WTC11 (cell line): ENCODE data around the gene INO80. TPM values are rescaled to one million over a fixed set of nuclear protein-coding genes. Genes with fewer than 3 reads are reported as not detected.

ENCODE experiments used
- ATAC-seq: fragments of 200-7000 bp; cut with Tn5 transposase; 2 replicates; pipeline ENCODE4 v1.10.0; 2021; ENCODE audit warnings: mild to moderate bottlenecking, moderate library complexity
- CTCF ChIA-PET: fragments of 300-600 bp; sonication (Branson Sonifier 250); formaldehyde crosslinking; loops from one replicate; lab custom pipeline; 2021; ENCODE audit warnings: antibody characterized with exemption; lab: Charles Lee
- POLR2A ChIA-PET: fragments of 350-600 bp; sonication (Branson Sonifier 250); formaldehyde crosslinking; loops from one replicate; lab custom pipeline; 2021; ENCODE audit warnings: antibody characterized with exemption; lab: Charles Lee
- DNase-seq: peaks from one replicate; pipeline ENCODE4 v3.0.0; 2021; ENCODE audit warnings: low spot score
- H3K27ac Mint-ChIP-seq: 2 replicates; pipeline ENCODE4 v1.8.0; 2021; ENCODE audit warnings: mixed read lengths
- H3K27me3 Mint-ChIP-seq: 2 replicates; pipeline ENCODE4 v1.8.0; 2021; ENCODE audit warnings: low read depth, mild to moderate bottlenecking, moderate library complexity, mixed read lengths
- H3K36me3 Mint-ChIP-seq: 2 replicates; pipeline ENCODE4 v1.8.0; 2021; ENCODE audit warnings: mixed read lengths
- H3K4me1 Mint-ChIP-seq: 2 replicates; pipeline ENCODE4 v1.8.0; 2022; ENCODE audit warnings: mixed read lengths
- H3K4me3 Mint-ChIP-seq: 2 replicates; pipeline ENCODE4 v1.8.0; 2021; ENCODE audit warnings: mild to moderate bottlenecking, moderate library complexity, mixed read lengths
- H3K9me3 Mint-ChIP-seq: 2 replicates; pipeline ENCODE4 v1.8.0; 2021; ENCODE audit warnings: mixed read lengths
- AFF4 ChIP-seq: sonication (generic); formaldehyde crosslinking; IDR thresholded peaks from 2 replicates; pipeline ENCODE4 v1.8.1; 2023; ENCODE audit warnings: mild to moderate bottlenecking, missing genetic modification reagents, borderline replicate concordance
- ATF3 ChIP-seq: sonication (generic); formaldehyde crosslinking; conservative IDR thresholded peaks from 2 replicates; pipeline ENCODE4 v1.8.1; 2022; ENCODE audit warnings: mild to moderate bottlenecking, missing genetic modification reagents
- ATF6 ChIP-seq: sonication (generic); formaldehyde crosslinking; IDR thresholded peaks from 2 replicates; pipeline ENCODE4 v1.8.1; 2023; ENCODE audit warnings: mild to moderate bottlenecking, missing genetic modification reagents
- CBFB ChIP-seq: sonication (generic); formaldehyde crosslinking; IDR thresholded peaks from 2 replicates; pipeline ENCODE4 v1.8.1; 2022; ENCODE audit warnings: mild to moderate bottlenecking, low read depth, missing genetic modification reagents
- E2F5 ChIP-seq: sonication (generic); formaldehyde crosslinking; IDR thresholded peaks from 2 replicates; pipeline ENCODE4 v1.8.1; 2022; ENCODE audit warnings: mild to moderate bottlenecking, moderate library complexity, missing genetic modification reagents
- ELF4 ChIP-seq: sonication (generic); formaldehyde crosslinking; IDR thresholded peaks from 2 replicates; pipeline ENCODE4 v1.8.1; 2022; ENCODE audit warnings: low read depth, mild to moderate bottlenecking, moderate library complexity, missing genetic modification reagents
- GRHL2 ChIP-seq: fragments of 250-450 bp; sonication (Bioruptor Pico); IDR thresholded peaks from 2 replicates; pipeline ENCODE4 v1.8.0; 2022; ENCODE audit warnings: mild to moderate bottlenecking, moderate library complexity; ENCODE audit not compliant: insufficient replicate concordance, severe bottlenecking
- HMGA2 ChIP-seq: fragments of 250-450 bp; sonication (Bioruptor Pico); IDR thresholded peaks from 2 replicates; pipeline ENCODE4 v1.4.0; 2021; ENCODE audit warnings: mild to moderate bottlenecking, moderate library complexity
- JAZF1 ChIP-seq: fragments of 250-450 bp; sonication (Bioruptor Pico); IDR thresholded peaks from 2 replicates; pipeline ENCODE4 v1.9.0; 2021; ENCODE audit warnings: moderate library complexity, mild to moderate bottlenecking, inconsistent platforms
- NFATC4 ChIP-seq: fragments of 250-450 bp; sonication (Bioruptor Pico); IDR thresholded peaks from 2 replicates; pipeline ENCODE4 v1.9.0; 2021; ENCODE audit warnings: mild to moderate bottlenecking
- NR1H2 ChIP-seq: sonication (generic); formaldehyde crosslinking; IDR thresholded peaks from 2 replicates; pipeline ENCODE4 v1.9.0; 2021; ENCODE audit warnings: mild to moderate bottlenecking, moderate library complexity, missing genetic modification reagents
- NR2C2 ChIP-seq: sonication (generic); formaldehyde crosslinking; IDR thresholded peaks from 2 replicates; pipeline ENCODE4 v1.8.0; 2022; ENCODE audit warnings: mild to moderate bottlenecking, missing genetic modification reagents
- PRRX2 ChIP-seq: fragments of 250-450 bp; sonication (Bioruptor Pico); IDR thresholded peaks from 2 replicates; pipeline ENCODE4 v1.8.0; 2021; ENCODE audit warnings: mild to moderate bottlenecking
- SMAD3 ChIP-seq: sonication (generic); formaldehyde crosslinking; IDR thresholded peaks from 2 replicates; pipeline ENCODE4 v1.8.0; 2022; ENCODE audit warnings: missing genetic modification reagents, mild to moderate bottlenecking, borderline replicate concordance
- ZBTB43 ChIP-seq: sonication (generic); formaldehyde crosslinking; IDR thresholded peaks from 2 replicates; pipeline ENCODE4 v1.8.1; 2023; ENCODE audit warnings: mild to moderate bottlenecking, missing genetic modification reagents
- ZMAT4 ChIP-seq: fragments of 250-450 bp; sonication (Bioruptor Pico); IDR thresholded peaks from 2 replicates; pipeline ENCODE4 v1.9.0; 2021; ENCODE audit warnings: mild to moderate bottlenecking
- ZNF121 ChIP-seq: sonication (generic); formaldehyde crosslinking; IDR thresholded peaks from 2 replicates; pipeline ENCODE4 v1.8.0; 2023; ENCODE audit warnings: missing genetic modification reagents
- ZNF512 ChIP-seq: sonication (generic); formaldehyde crosslinking; IDR thresholded peaks from 2 replicates; pipeline ENCODE4 v1.8.1; 2022; ENCODE audit warnings: missing genetic modification reagents, borderline replicate concordance
- total RNA-seq: library from RNA; stranded (reverse); gene quantifications from 3 replicates; pipeline ENCODE4 v1.2.3, GENCODE V29; 2021

INO80 gene
- total RNA-seq, 1 experiment from 2014 or later = 20.6 TPM

GRCh38 chr15:40986820-40987219, 129.3 kb downstream of the INO80 start (continued):
- TF ChIP-seq ATF3 (CRISPR knock-in tag) (no peak), HMGA2 (CRISPR knock-in tag) (no peak), ZMAT4 (CRISPR knock-in tag) (no peak), PRRX2 (CRISPR knock-in tag) (no peak)

GRCh38 chr15:40985541-40986330, 130.3 kb downstream of the INO80 start:
- H3K27me3 Mint-ChIP-seq = no peaks in the 10 kb centered on the region
- DNase-seq (no peak), ATAC-seq (no peak)
- peaks cover 77% of the 10 kb centered on the region for H3K36me3 Mint-ChIP-seq
- H3K9me3 Mint-ChIP-seq = no peaks in the 10 kb centered on the region
- no peak overlapping the region for H3K4me3 Mint-ChIP-seq
- ChIA-PET POLR2A (interaction anchor here (0.6 kb wide), 1 partner anchor 22 kb away, joined by 6 read pairs; no protein-coding TSS in a partner anchor), CTCF (no interaction called here)
- H3K4me1 Mint-ChIP-seq = no peaks in the 10 kb centered on the region
- no peak overlapping the region for H3K27ac Mint-ChIP-seq
- TF ChIP-seq ZNF121 = no peak
- TF ChIP-seq ZBTB43 (CRISPR knock-in tag) = no peak
- TF ChIP-seq GRHL2 = no peak
- no peak for TF ChIP-seq ATF3 (CRISPR knock-in tag)
- no peak for TF ChIP-seq NR1H2 (CRISPR knock-in tag)
- TF ChIP-seq NR2C2 = no peak
- TF ChIP-seq ZMAT4 (CRISPR knock-in tag) = no peak
- TF ChIP-seq SMAD3 (CRISPR knock-in tag) = no peak
- no peak for TF ChIP-seq E2F5
- no peak for TF ChIP-seq NFATC4 (CRISPR knock-in tag)
- no peak for TF ChIP-seq CBFB
- TF ChIP-seq JAZF1 (CRISPR knock-in tag) = no peak
- no peak for TF ChIP-seq ELF4 (CRISPR knock-in tag)
- TF ChIP-seq AFF4 = no peak
- TF ChIP-seq ZNF512 (CRISPR knock-in tag) = no peak
- TF ChIP-seq ATF6 (CRISPR knock-in tag) = no peak
- no peak for TF ChIP-seq HMGA2 (CRISPR knock-in tag)
